ENCODE measurements around the gene SLC14A1.
"Not testable (repeated sequence)": the region's sequence is repeated elsewhere in the genome, so short reads cannot be mapped to it uniquely, and the experiment has no call there.

The SLC14A1 gene

GRCh38 chr18:45724601-45725000 lies 620 bp downstream of the SLC14A1 start:
- DNase-seq (ENCODE audit: low read depth), result no peak

- no peak for DNase-seq (ENCODE audit: low read depth)
Observed at GRCh38 chr18:45725336-45725735, 1.4 kb downstream of the SLC14A1 start.

DNA sequence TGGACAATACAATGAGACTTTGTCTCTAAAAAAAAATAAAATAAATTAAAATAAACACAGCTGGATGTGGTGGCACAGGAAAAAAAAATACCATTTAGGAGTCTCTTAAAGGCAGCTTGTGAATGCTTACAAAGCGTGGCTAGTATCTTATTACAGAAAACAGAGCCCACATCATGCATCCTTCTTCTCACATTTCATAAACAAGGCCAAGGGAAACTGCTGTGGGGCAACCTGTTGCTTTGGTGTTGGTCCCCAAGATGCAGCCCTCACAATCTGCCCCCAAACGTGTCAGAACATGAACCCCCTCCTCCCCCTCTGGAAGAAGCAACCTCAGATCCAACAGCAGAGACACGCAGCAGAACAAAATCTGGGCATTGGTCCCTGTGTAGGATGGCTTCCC lies 2.6 kb downstream of the SLC14A1 start:
- no peak for DNase-seq (ENCODE audit: low read depth)

- DNase-seq (ENCODE audit: low read depth), result no peak
Observed at GRCh38 chr18:45727068-45727467, 3.1 kb downstream of the SLC14A1 start.

- no peak for DNase-seq (ENCODE audit: low read depth)
Observed at GRCh38 chr18:45728336-45729010, 4.5 kb downstream of the SLC14A1 start.

- DNase-seq (ENCODE audit: low read depth), result no peak
Observed at GRCh38 chr18:45730832-45731575, 7.0 kb downstream of the SLC14A1 start.

DNA sequence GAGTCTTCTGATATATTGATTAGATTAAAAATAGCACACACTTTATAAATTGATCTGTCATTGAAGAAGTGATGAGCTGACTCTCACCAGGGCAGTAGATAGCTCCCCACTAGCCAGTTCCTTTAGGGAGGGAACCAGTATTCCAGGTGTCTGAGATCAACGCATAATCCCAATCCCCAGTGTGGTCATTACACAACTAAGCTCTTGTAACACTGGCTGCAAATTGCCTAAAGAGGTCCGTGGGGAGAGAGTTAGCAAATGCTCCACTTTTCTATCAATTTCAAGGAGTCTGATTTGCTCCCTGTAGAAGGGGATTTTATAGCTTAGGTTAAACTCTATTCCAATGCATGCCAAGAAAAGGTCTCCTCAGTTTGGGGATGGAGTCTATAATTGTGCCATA lies 7.7 kb downstream of the SLC14A1 start:
- no peak for DNase-seq (ENCODE audit: low read depth)

DNA sequence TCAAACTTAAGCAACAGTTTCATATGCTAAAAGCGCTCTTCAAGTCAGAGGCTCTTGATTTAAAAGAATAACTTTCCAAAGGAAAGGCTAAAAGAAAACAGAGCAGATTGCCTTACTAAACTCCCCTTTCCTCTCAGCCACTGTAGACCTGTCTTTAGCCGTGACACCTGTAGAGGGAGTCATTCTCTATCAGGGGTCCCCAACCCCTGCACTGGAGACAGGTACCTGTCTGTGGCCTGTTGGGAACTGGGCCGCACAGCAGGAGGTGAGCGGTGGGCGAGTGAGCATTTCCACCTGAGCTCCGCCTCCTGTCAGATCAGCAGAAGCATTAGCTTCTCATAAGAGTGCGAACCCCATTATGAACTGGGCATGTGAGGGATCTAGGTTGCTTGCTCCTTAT lies 9.6 kb downstream of the SLC14A1 start:
- no peak for DNase-seq (ENCODE audit: low read depth)

GRCh38 chr18:45734505-45734904 lies 10.5 kb downstream of the SLC14A1 start:
- DNase-seq (ENCODE audit: low read depth), result no peak

- no peak for DNase-seq (ENCODE audit: low read depth)
Observed at GRCh38 chr18:45734944-45735343, 11.0 kb downstream of the SLC14A1 start.

- no peak for DNase-seq (ENCODE audit: low read depth)
Observed at GRCh38 chr18:45738660-45739059, 14.7 kb downstream of the SLC14A1 start.

DNA sequence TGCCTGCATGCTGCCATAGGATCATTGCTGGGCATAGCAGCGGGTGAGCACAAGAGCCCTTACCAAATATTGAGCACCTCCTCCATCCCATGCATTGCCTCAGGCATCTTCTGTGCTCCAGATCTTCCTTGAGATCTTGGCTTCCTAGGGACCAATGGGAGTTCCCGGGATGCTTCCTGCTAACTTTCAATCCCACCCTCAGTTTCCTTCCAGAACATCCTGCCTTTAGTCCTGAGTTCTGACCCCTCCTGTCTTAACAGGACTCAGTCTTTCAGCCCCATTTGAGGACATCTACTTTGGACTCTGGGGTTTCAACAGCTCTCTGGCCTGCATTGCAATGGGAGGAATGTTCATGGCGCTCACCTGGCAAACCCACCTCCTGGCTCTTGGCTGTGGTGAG lies 15.3 kb downstream of the SLC14A1 start:
- no peak for DNase-seq (ENCODE audit: low read depth)

DNA sequence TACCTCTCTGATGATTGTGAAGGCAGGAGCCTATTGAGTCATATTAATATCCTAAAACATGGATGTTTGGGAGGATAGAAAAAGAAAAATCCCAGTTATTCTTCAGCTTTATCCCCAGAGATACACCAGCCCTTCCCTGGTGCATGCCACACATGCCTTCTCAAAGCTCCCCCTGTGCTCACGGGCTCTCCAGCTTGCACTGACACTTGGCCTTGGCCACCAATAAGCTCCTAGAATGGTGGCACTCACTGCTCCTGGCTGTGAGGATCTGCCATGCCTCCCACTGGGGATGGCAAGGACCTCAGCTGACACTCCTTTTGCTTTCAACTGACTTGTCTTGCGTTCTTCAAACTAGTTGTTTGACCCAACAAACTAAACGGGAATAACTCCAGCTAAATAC lies 15.9 kb downstream of the SLC14A1 start:
- no peak for DNase-seq (ENCODE audit: low read depth)

GRCh38 chr18:45741056-45741455 lies 17.1 kb downstream of the SLC14A1 start:
- no peak for DNase-seq (ENCODE audit: low read depth)

- no peak for DNase-seq (ENCODE audit: low read depth)
Observed at GRCh38 chr18:45745817-45746461, 22.0 kb downstream of the SLC14A1 start.

DNA sequence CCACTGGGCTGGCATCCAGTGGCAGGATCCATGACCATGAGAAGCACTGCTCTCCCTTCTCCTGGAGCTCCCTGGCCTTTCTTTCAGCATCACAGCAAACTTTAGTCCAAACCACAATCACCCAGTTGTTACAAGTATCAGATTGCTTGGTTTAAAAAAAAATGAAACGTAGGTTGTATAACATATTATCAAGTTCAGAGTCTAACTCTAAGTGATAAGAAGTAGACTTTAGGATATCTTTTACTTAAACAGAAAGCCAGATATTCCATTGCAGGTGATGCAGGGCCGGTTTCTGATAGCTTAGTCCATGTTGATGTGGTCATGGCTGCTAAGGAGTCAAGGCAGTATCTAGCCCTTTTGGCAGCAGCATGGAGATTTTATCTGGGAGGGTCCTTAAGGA lies 24.5 kb downstream of the SLC14A1 start:
- DNase-seq (ENCODE audit: low read depth), result no peak

DNA sequence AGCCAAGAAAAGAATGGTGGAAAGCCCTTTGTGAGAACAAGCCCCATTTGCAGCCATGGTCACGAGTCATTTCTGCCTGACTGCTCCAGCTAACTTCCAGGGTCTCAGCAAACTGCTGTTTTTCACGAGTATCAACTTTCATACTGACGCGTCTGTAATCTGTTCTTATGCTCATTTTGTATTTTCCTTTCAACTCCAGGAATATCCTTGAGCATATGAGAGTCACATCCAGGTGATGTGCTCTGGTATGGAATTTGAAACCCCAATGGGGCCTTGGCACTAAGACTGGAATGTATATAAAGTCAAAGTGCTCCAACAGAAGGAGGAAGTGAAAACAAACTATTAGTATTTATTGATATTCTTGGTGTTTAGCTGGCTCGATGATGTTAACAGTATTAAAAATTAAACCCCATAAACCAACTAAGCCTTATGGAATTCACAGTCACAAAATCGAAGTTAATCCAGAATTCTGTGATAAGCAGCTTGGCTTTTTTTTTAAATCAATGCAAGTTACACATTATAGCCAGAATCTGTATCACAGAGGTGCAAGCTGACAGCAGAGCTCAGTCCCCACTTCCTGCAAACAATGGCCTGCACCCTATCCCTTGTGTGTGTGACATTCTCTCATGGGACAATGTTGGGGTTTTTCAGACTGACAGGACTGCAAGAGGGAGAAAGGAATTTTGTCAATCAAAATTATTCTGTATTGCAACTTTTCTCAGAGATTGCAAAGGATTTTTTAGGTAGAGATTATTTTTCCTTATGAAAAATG lies 26.1 kb downstream of the SLC14A1 start:
- no peak for DNase-seq (ENCODE audit: low read depth)

DNA sequence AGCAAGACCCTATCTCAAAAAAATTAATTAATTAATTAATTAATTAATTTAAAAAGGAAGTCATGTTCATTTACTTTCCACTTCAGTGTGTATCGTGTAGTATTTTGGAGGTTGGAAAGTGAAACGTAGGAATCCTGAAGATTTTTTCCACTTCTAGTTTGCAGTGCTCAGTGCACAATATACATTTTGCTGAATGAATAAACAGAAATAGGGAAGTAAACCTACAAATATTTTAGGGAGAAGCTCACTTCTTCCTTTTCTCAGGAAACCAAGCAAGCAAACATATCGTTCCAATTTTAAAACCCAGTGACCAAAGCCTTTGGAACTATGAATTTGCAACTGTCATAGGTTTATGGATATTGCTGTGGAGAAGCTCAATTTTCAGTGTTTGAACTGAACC lies 27.8 kb downstream of the SLC14A1 start:
- no peak for DNase-seq (ENCODE audit: low read depth)

DNA sequence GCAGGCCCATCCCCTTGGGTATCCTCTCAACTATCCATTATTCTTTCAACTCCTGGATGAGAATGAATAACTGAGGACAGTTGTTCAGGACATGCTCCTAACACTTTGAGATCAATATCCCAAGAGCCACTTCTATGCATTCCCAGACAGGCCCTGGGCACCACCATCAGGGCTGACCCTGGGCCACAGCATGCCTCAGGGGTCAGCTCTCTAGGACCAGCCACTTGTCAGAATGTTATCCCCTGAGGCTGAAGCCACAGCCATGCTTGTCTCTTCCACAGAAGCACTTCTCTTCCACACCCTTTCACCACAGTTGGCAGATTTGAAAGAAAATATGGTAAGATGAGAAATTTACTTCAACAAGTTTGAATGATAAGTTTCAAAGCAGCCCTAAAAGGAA lies 28.7 kb downstream of the SLC14A1 start:
- DNase-seq (ENCODE audit: low read depth), result no peak

GRCh38 chr18:45753286-45753685 lies 29.3 kb downstream of the SLC14A1 start:
- DNase-seq (ENCODE audit: low read depth), result no peak

GRCh38 chr18:45755934-45756333 lies 32.0 kb downstream of the SLC14A1 start:
- DNase-seq (ENCODE audit: low read depth), result no peak

DNA sequence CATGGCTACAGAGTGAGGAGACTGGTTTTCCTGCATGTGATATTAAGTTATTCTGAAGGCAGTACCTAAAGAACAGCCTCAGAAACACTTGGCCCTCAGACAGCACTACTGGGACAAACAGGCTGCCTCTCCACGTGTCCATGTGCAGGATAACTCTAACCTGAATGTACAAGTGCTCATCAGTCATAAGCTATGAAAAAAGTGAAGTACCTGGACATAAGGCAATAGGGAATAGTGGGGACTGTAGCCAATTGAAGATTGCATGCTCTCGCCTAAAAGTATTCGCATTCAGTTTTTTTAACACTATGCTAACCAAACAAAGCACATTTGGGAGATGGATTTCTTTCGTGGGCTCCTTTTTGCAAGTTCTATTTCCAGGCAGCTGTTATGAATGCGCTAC lies 33.0 kb downstream of the SLC14A1 start:
- DNase-seq (ENCODE audit: low read depth), result no peak

GRCh38 chr18:45757644-45758043 lies 33.7 kb downstream of the SLC14A1 start:
- not testable (repeated sequence) for DNase-seq (ENCODE audit: low read depth)
